SK-N-SH treated with all-trans-retinoic acid at 6 μM for 48 hours (cell line): Measurements from ENCODE around the gene MEF2B.
A peak's percentile ranks its signal among the peaks of the same experiment; 100 is the strongest.

ENCODE experiments used
- ATAC-seq: fragments of 200-7000 bp; cut with Tn5 transposase; 3 replicates; pipeline ENCODE4 v1.9.1; 2020; ENCODE audit warnings: mild to moderate bottlenecking, moderate library complexity
- BACH2 ChIP-seq: fragments of 250-450 bp; sonication (Bioruptor Pico); IDR thresholded peaks from 2 replicates; pipeline ENCODE4 v1.9.0; 2021; ENCODE audit warnings: mild to moderate bottlenecking, borderline replicate concordance
- CSDC2 ChIP-seq: fragments of 250-450 bp; sonication (Bioruptor Pico); IDR thresholded peaks from 2 replicates; pipeline ENCODE4 v1.5.0; 2020; ENCODE audit warnings: mild to moderate bottlenecking, moderate library complexity
- ESRRG ChIP-seq: fragments of 250-450 bp; sonication (Bioruptor Pico); IDR thresholded peaks from 2 replicates; pipeline ENCODE4 v1.6.1; 2021; ENCODE audit warnings: mild to moderate bottlenecking
- GLIS3 ChIP-seq: fragments of 250-450 bp; sonication (Bioruptor Pico); IDR thresholded peaks from 2 replicates; pipeline ENCODE4 v1.5.0; 2020; ENCODE audit warnings: mild to moderate bottlenecking, moderate library complexity
- OSR1 ChIP-seq: fragments of 250-450 bp; sonication (Bioruptor Pico); IDR thresholded peaks from 2 replicates; pipeline ENCODE4 v1.8.0; 2022; ENCODE audit warnings: moderate library complexity, mild to moderate bottlenecking, inconsistent platforms
- PPARA ChIP-seq: fragments of 250-450 bp; sonication (Bioruptor Pico); IDR thresholded peaks from 2 replicates; pipeline ENCODE4 v1.5.0; 2020; ENCODE audit warnings: mild to moderate bottlenecking, borderline replicate concordance
- RARB ChIP-seq: fragments of 250-450 bp; sonication (Bioruptor Pico); IDR thresholded peaks from 2 replicates; pipeline ENCODE4 v1.8.0; 2021; ENCODE audit warnings: mild to moderate bottlenecking, moderate library complexity
- SNAI2 ChIP-seq: fragments of 250-450 bp; sonication (Bioruptor Pico); IDR thresholded peaks from 2 replicates; pipeline ENCODE4 v1.5.0; 2020; ENCODE audit warnings: mild to moderate bottlenecking, moderate library complexity
- TCF4 ChIP-seq: fragments of 250-450 bp; sonication (Bioruptor Pico); IDR thresholded peaks from 2 replicates; pipeline ENCODE4 v1.8.0; 2021; ENCODE audit warnings: mild to moderate bottlenecking, moderate library complexity, borderline replicate concordance
- TOX ChIP-seq: fragments of 250-450 bp; sonication (Bioruptor Pico); IDR thresholded peaks from 2 replicates; pipeline ENCODE4 v1.8.0; 2021; ENCODE audit warnings: mild to moderate bottlenecking, moderate library complexity, borderline replicate concordance
- ZFP3 ChIP-seq: fragments of 250-450 bp; sonication (Bioruptor Pico); IDR thresholded peaks from 2 replicates; pipeline ENCODE4 v1.5.0; 2020; ENCODE audit warnings: mild to moderate bottlenecking, moderate library complexity
- ZNF565 ChIP-seq: fragments of 450-650 bp; formaldehyde crosslinking; conservative IDR thresholded peaks from 2 replicates; pipeline ENCODE4 v1.5.0; 2020; ENCODE audit warnings: low read depth, mild to moderate bottlenecking, moderate library complexity
- ZNF8 ChIP-seq: fragments of 450-650 bp; formaldehyde crosslinking; IDR thresholded peaks from 2 replicates; pipeline ENCODE4 v1.5.0; 2020; ENCODE audit warnings: mild to moderate bottlenecking, moderate library complexity
- TF ChIP-seq, protein P1 (sequence below): fragments of 250-450 bp; sonication (Bioruptor Pico); IDR thresholded peaks from 2 replicates; pipeline ENCODE4 v1.5.1; 2020; ENCODE audit warnings: low read depth, mild to moderate bottlenecking, moderate library complexity
- TF ChIP-seq, protein P2 (sequence below): fragments of 250-450 bp; sonication (Bioruptor Pico); IDR thresholded peaks from 2 replicates; pipeline ENCODE4 v1.5.1; 2021; ENCODE audit warnings: mild to moderate bottlenecking, moderate library complexity
- TF ChIP-seq, protein P3 (sequence below): fragments of 250-450 bp; sonication (Bioruptor Pico); IDR thresholded peaks from 2 replicates; pipeline ENCODE4 v1.5.0; 2020; ENCODE audit warnings: mild to moderate bottlenecking, moderate library complexity
- TF ChIP-seq, protein P4 (sequence below): fragments of 250-450 bp; sonication (Bioruptor Pico); IDR thresholded peaks from 2 replicates; pipeline ENCODE4 v1.8.0; 2020; ENCODE audit warnings: mild to moderate bottlenecking, moderate library complexity, borderline replicate concordance
- TF ChIP-seq, protein P5 (sequence below): fragments of 250-450 bp; sonication (Bioruptor Pico); IDR thresholded peaks from 2 replicates; pipeline ENCODE4 v1.8.0; 2021; ENCODE audit warnings: low read depth, mild to moderate bottlenecking, moderate library complexity, borderline replicate concordance

Gene MEF2B

DNA sequence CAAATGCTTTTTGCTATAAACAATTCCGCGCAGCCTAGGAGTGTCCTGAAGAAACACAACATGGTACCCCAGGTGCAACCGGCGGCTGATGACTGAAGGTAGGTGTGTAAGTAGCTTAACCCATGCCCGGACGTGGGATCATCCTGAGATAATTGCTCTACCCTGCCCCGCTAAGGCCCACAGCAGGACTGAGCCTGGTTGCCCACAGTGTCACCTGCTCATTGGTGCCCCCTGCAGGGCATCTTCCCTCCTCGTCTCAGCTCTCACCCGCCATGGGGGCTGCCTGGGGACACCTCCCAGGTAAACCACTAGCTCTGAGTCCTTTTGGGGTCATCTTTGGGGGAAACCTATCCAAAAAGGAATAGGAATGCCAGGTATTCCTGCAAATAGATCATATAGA, 54.1 kb downstream of the MEF2B start:
- TF ChIP-seq, protein P1, sequence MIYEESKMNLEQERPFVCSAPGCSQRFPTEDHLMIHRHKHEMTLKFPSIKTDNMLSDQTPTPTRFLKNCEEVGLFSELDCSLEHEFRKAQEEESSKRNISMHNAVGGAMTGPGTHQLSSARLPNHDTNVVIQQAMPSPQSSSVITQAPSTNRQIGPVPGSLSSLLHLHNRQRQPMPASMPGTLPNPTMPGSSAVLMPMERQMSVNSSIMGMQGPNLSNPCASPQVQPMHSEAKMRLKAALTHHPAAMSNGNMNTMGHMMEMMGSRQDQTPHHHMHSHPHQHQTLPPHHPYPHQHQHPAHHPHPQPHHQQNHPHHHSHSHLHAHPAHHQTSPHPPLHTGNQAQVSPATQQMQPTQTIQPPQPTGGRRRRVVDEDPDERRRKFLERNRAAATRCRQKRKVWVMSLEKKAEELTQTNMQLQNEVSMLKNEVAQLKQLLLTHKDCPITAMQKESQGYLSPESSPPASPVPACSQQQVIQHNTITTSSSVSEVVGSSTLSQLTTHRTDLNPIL (CRISPR knock-in tag): no peak
- TF ChIP-seq ZNF8 (CRISPR knock-in tag) (no peak), GLIS3 (CRISPR knock-in tag) (no peak), ZNF565 (CRISPR knock-in tag) (no peak), RARB (CRISPR knock-in tag) (no peak), ESRRG (CRISPR knock-in tag) (no peak), BACH2 (CRISPR knock-in tag) (no peak), ZFP3 (CRISPR knock-in tag) (no peak), TOX (CRISPR knock-in tag) (no peak), CSDC2 (CRISPR knock-in tag) (no peak)
- TF ChIP-seq, protein P2, sequence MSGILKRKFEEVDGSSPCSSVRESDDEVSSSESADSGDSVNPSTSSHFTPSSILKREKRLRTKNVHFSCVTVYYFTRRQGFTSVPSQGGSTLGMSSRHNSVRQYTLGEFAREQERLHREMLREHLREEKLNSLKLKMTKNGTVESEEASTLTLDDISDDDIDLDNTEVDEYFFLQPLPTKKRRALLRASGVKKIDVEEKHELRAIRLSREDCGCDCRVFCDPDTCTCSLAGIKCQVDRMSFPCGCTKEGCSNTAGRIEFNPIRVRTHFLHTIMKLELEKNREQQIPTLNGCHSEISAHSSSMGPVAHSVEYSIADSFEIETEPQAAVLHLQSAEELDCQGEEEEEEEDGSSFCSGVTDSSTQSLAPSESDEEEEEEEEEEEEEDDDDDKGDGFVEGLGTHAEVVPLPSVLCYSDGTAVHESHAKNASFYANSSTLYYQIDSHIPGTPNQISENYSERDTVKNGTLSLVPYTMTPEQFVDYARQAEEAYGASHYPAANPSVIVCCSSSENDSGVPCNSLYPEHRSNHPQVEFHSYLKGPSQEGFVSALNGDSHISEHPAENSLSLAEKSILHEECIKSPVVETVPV (CRISPR knock-in tag): no peak
- TF ChIP-seq, protein P3, sequence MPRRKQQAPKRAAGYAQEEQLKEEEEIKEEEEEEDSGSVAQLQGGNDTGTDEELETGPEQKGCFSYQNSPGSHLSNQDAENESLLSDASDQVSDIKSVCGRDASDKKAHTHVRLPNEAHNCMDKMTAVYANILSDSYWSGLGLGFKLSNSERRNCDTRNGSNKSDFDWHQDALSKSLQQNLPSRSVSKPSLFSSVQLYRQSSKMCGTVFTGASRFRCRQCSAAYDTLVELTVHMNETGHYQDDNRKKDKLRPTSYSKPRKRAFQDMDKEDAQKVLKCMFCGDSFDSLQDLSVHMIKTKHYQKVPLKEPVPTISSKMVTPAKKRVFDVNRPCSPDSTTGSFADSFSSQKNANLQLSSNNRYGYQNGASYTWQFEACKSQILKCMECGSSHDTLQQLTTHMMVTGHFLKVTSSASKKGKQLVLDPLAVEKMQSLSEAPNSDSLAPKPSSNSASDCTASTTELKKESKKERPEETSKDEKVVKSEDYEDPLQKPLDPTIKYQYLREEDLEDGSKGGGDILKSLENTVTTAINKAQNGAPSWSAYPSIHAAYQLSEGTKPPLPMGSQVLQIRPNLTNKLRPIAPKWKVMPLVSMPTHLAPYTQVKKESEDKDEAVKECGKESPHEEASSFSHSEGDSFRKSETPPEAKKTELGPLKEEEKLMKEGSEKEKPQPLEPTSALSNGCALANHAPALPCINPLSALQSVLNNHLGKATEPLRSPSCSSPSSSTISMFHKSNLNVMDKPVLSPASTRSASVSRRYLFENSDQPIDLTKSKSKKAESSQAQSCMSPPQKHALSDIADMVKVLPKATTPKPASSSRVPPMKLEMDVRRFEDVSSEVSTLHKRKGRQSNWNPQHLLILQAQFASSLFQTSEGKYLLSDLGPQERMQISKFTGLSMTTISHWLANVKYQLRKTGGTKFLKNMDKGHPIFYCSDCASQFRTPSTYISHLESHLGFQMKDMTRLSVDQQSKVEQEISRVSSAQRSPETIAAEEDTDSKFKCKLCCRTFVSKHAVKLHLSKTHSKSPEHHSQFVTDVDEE: no peak

DNA sequence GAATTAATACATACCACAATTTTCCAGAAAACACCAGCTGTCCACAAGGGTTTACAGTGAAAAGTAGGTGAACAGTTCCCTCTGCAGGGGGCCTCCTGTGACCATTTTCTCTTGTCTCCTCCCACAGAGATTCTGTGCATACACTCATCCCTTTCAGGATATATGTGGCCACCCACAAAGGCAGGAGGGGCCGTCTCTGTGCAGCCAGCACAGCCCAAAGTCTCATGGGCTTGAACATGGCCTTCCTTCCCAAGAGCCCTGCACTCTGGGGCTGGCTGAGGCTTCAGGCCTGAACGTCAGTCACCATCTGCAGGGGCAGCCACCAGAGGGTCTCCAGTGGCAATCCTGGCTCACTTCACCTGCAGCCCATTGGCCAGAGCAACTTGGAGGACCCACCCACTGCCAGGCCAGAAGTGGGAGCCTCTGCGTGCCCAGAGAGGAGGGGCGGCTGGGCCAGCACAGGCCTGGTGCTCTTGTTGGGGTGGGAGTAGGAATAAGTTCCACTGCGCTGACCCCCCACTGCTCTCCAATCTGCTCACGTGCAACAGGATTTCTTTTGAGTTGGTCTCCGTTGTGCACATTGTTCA, 56.9 kb downstream of the MEF2B start:
- peak; percentile 38 for ATAC-seq
- no peak for TF ChIP-seq OSR1 (CRISPR knock-in tag)
- no peak for TF ChIP-seq CSDC2 (CRISPR knock-in tag)

More for the DNA sequence above, 54.1 kb downstream of the MEF2B start:
- peak; percentile 44 for ATAC-seq

DNA sequence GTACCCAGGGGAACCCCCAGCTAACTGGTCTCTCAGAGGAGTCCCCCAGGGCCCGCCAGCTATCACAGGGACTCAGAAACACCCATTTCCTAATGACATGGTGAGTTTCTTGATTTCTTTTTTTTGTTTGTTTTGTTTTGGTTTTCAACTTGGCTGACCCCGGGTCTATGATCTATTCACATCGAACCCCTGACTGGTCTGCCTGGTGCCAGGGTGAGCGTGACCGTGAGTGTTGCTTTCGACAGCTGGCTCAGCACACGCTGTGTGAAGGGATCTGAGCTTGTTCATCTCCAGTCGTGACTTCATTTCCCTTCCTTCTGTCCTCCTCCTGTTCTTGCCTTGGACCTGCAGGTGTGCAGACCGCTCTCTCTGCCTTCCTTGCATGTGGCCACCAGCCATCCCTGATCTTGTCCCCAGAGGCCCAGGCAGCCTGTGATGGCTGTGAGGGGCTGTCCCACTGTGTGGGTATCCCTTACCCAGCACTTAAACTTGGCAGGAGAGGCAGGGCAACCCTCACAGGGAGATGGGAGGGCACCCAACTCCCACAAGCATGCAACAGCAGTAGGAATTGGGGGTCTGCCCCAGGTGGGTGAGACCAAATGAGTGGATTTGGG, 58.0 kb downstream of the MEF2B start:
- no peak for ATAC-seq
- TF ChIP-seq SNAI2 (CRISPR knock-in tag) (no peak), TCF4 (CRISPR knock-in tag) (no peak), GLIS3 (CRISPR knock-in tag) (no peak)
- TF ChIP-seq, protein P4, sequence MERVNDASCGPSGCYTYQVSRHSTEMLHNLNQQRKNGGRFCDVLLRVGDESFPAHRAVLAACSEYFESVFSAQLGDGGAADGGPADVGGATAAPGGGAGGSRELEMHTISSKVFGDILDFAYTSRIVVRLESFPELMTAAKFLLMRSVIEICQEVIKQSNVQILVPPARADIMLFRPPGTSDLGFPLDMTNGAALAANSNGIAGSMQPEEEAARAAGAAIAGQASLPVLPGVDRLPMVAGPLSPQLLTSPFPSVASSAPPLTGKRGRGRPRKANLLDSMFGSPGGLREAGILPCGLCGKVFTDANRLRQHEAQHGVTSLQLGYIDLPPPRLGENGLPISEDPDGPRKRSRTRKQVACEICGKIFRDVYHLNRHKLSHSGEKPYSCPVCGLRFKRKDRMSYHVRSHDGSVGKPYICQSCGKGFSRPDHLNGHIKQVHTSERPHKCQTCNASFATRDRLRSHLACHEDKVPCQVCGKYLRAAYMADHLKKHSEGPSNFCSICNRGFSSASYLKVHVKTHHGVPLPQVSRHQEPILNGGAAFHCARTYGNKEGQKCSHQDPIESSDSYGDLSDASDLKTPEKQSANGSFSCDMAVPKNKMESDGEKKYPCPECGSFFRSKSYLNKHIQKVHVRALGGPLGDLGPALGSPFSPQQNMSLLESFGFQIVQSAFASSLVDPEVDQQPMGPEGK: no peak

DNA sequence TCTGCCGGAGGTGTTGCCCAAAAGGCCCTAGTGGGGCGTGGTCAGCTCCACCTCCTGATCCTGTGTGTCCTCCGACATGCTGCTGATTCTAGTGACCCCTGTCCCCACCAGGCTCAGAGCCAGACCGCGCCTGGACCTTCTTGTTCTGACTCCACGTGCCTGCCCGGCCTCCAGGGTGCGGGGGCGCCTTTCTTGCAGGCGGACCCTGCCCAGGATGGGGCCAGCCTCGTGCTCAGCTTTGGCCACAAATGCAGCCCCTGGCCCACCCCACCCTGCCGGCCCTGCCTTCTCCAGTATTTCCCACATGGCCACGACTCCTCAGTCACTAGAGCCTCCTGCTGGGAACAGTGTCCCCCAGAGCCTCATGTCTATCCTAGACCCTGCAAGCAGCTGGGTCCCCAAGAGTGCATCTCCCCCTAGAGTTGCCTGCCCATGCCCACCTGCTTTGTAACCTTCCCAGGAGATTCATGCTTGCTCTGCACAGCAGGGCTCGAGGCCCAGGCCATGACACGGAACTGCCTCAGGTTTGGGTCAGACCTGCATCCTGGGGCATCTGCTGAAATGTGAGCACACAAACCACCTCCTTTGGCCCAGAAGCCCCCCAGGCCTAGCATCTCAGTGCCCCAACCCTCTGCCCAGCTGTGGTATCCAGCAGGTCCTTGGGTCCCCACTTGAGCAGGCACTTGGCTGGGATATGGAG, 58.8 kb downstream of the MEF2B start:
- ATAC-seq: no peak
- TF ChIP-seq, protein P2 (CRISPR knock-in tag): no peak
- TF ChIP-seq, protein P5, sequence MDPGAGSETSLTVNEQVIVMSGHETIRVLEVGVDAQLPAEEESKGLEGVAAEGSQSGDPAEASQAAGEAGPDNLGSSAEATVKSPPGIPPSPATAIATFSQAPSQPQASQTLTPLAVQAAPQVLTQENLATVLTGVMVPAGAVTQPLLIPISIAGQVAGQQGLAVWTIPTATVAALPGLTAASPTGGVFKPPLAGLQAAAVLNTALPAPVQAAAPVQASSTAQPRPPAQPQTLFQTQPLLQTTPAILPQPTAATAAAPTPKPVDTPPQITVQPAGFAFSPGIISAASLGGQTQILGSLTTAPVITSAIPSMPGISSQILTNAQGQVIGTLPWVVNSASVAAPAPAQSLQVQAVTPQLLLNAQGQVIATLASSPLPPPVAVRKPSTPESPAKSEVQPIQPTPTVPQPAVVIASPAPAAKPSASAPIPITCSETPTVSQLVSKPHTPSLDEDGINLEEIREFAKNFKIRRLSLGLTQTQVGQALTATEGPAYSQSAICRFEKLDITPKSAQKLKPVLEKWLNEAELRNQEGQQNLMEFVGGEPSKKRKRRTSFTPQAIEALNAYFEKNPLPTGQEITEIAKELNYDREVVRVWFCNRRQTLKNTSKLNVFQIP (CRISPR knock-in tag): no peak
- TF ChIP-seq BACH2 (CRISPR knock-in tag): no peak
- TF ChIP-seq, protein P3: no peak
- TF ChIP-seq RARB (CRISPR knock-in tag): no peak
- no peak for TF ChIP-seq PPARA
- no peak for TF ChIP-seq GLIS3 (CRISPR knock-in tag)
